Measurements from ENCODE around the gene OMP.
"Not testable (repeated sequence)": the region's sequence is repeated elsewhere in the genome, so short reads cannot be mapped to it uniquely, and the experiment has no call there.

OMP gene, protein sequence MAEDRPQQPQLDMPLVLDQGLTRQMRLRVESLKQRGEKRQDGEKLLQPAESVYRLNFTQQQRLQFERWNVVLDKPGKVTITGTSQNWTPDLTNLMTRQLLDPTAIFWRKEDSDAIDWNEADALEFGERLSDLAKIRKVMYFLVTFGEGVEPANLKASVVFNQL

DNA sequence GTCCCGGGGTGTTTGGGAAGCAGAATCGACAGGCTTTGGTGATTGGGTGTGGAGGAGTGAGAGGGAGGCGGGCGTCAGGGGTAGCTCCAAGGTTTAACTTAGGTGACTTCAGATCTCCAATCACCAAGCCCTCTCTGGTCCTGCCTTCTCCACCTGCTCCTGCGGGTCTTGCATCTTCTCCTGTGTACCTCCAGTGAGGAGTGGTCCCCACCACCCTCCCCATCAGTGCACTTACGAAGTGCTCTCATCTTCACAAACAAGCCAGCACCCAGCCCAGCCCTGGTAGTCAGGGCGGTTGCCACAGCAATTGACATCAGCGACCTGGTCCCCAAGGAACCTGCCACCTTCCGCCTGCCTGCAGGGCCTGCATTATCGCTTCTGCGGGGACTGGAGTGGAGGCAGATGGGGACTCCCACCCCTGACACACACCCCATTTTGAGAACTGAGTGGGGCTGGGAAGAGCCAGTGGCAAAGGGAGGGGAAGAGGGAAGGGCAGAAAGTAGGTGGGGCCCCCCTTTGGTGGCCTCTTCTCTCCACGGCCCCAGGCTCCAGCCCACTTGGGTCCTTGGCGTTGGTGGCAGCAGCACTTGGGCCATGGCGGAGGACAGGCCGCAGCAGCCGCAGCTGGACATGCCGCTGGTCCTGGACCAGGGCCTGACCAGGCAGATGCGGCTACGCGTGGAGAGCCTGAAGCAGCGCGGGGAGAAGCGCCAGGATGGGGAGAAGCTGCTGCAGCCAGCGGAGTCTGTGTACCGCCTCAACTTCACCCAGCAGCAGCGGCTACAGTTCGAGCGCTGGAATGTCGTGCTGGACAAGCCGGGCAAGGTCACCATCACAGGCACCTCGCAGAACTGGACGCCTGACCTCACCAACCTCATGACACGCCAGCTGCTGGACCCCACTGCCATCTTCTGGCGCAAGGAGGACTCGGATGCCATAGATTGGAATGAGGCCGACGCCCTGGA lies at the start of gene OMP:
Gene OMP (plus strand): TSS at position 595 of the 965 bp plus-strand sequence. CDS start 0 bp downstream, at position 595.
- DNase-seq (ENCODE audit: low read depth): no peak

DNA sequence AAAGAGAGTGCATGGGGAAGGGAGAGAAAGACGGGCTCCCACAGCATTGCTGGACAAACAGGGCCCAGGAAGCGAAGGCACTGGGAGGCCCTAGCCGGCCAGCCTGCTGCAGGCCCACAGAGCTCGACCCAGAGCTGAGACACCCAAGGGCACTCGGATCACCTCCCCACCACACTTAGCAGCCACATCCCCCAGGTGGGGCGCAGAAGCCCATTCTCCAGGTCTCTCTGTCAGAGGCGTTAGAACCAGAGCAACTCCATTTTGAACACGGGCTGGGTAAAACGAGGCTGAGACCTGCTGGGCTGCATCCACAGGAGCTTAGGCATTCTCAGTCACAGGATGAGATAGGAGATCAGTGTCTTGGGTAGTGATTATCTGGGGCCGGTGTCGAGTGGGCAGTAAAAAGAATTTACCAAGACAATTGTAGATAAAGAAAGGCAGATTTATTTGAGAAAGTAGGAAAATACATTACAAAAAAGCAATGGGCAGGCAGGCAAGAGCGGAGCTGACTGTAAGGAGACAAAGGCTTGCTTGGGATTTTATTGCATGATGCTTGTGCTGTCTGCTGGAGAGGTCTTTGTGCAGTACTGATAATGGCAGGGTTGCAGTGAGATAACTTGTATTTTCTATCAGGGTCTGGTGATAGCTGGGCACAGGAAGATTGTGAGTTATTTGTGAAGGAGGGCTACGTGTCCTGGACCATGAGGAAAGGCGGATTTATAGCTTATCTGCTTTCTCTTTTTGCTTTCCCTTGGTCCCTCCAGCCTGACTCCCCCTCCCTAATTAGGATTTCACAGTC lies 49.2 kb upstream of the OMP start:
- DNase-seq (ENCODE audit: low read depth): no peak

DNA sequence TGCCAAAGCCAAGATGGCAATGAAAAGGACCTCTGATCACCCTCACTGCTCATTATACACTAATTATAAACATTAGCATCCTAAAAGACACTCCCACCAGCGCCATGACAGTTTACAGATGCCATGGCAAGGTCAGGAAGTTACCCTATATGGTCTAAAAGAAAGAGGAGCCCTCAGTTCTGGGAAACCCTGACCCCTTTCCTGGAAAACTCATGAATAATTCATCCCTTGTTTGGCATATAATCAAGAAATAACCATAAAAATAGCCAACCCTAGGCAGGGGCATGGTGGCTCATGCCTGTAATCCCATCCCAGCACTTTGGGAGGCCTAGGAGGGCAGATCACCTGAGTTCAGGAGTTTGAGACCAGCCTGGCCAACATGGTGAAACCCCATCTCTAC lies 48.6 kb upstream of the OMP start:
- DNase-seq (ENCODE audit: low read depth): no peak

DNA sequence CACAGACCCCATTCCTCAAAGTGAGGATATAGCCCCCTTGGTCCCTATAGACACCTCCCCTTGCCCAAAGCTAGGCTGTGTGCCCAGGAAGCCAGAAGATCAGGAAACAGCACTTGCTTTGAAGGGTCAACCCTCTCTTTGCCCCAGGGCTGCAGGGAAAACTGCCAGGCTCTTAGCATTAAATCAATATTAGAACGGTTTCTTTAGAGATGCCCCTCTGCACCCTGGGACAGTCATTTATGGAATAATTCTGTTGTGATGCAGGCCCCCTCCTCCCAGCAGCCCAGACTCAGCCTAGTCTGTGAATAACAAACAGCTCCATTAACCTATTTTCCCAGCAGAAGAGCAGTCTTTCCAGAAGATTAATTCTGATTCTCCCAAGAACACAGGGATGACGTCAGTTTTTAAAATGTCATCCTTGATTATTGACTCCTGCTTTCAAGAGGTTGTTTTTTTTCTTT lies 47.5 kb upstream of the OMP start:
- no peak for DNase-seq (ENCODE audit: low read depth)

DNA sequence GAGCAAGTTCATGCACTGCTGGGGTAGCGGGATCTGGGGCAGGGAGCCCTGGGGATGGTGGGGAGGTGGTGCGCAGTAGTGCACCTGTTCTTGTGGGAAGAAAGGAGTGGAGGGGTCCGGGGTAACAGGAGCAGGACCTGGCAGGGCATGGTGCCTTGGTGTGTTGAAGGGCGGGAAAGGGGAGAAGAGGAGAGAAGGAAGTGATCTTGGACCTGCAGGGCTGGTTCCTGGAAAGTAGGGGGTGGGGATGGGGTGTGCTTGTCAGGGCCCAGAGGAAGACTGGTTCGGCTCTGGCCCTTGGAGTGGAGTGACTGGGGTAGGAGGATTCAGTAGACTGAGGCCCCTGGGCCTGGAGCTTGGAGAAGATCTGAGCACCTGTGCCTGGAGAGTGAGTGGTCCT lies 46.7 kb upstream of the OMP start:
- no peak for DNase-seq (ENCODE audit: low read depth)

DNA sequence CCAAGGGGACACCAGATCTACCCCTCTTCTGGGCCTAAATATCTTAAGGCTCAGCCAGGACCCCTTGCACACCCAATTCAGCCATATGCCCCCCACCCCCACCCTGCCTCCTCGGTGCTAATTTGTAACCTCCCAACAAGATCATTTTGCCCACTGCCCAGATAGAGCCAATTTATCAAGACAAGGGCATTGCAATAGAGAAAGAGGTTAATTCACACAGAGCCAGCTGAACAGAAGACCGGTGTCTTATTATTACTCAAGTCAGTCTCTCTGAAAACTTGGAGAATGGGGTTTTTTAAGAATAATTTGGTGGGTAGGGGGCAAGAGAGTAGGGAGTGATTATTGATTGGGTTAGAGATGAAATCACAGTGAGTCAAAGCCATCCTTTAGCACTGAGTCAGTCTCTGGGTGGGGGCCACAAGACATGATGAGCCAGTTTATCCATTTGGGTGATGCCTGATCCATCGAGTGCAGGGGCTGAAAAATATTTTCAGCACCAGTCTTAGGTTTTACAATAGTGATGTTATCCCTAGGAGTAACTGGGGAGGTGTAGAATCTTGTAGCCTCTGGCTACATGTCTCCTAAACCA lies 45.7 kb upstream of the OMP start:
- no peak for DNase-seq (ENCODE audit: low read depth)

DNA sequence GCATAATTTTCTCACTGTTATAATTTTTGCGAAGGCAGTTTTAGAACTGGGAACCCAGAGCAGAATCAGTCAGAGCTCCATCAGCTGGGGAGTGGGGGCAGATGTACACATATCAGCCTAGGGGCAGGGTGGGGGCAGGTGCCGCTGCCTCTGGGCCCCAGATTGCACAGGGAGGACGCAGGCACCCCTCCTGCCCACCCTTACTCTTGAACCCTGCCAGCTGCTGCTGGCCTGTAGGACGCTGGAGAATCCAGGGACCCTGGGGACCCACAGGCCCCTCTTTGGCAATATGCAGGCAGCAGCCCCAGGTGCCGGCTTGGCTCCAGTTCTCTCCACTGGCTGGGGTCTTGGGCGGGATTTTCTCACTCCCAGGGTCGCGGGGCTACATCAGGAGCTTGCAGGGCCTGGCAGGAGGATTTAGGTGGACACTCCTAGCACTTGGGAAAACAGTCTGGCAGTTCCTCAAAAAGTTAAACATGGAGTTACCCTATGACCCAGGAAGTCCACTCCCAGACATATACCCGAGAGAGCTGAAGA lies 44.6 kb upstream of the OMP start:
- no peak for DNase-seq (ENCODE audit: low read depth)

DNA sequence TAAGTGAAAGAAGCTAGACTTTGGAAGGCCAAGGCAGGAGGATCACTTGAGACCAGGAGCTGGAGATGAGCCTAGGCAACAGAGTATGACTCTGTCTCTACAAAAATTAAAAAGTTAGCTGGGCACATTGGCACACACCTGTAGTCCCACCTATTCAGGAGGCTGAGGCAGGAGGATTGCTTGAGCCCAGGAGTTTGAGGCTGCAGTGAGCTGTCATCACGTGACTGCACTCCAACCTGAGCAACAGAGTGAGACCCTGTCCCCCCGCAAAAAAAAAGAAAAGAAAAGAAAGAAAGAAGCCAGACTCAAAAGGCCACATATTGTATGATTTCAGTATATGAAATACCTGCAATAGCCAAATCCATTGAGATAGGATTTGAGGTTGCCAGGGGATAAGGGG lies 43.7 kb upstream of the OMP start:
- no peak for DNase-seq (ENCODE audit: low read depth)

DNA sequence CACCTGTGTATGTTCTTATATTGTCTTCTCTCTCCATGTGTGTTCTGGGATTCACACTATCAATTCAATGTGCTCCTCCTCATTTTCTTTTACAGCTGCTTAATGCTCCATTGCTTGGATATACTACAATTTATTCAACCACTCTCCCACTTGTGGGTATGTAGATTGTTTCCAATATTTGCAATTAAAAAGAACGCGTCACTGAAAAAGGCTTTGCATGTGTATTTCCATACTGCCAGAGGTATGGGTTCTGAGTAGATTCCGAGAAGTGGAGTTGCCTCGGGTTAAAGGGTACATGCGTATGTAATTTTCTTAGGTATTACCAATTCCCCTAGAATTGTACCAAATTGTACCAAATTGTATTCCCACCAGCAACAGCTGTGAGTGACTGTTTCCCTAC lies 42.8 kb upstream of the OMP start:
- DNase-seq (ENCODE audit: low read depth): no peak

DNA sequence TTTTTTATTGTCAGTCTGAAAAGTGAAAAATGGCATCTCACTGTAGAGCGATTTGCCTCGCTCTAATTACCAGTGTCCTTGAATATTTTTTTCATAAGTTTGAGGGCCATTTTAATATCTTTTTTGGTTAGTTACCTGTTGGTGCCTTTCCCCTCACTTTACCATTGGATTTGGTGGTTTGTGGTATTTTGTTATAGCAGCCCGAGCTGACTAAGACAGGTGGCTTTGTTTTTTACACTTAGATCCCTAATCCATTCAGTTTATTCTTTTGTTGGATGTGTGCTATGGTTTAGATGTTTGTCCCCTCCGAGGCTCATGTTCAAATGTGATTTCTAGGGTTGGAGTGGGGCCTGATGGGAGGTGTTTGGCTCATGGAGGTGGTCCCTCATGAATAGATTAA lies 42.4 kb upstream of the OMP start:
- DNase-seq (ENCODE audit: low read depth): no peak

DNA sequence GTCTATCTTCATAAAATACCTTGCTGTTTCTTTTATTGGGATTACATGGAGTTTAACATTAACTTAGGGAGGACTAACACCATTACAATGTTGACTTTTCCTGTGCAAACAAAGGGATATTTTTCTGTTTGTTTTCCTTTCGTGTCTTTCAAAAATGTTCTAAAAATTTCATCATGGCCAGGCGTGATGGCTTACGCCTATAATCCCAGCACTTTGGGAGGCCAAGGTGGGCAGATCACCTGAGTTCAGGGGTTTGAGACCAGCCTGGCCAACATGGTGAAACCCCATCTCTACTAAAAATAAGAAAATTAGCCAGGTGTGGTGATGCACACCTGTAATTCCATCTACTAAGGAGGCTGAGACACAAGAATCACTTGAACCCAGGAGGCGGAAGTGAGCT lies 41.4 kb upstream of the OMP start:
- DNase-seq (ENCODE audit: low read depth): not testable (repeated sequence)

DNA sequence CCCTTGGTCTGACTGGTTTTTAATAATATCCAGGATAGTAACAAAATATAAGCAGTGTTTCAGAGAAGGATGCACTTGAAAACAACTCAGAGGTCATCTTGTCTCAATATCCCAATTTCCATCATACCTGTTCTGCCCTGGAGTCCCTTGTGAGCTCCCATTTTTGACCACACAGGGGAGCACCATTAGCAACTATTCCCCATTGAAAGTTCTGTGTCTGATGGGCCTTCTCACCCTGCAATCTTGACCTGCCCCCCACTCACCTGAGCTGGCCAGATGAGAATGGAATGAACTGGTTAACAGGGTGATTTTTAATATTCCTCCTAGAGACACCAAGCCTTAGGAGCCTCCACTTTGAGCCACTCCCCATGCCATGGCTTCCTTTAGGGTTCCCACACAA lies 39.7 kb upstream of the OMP start:
- no peak for DNase-seq (ENCODE audit: low read depth)

DNA sequence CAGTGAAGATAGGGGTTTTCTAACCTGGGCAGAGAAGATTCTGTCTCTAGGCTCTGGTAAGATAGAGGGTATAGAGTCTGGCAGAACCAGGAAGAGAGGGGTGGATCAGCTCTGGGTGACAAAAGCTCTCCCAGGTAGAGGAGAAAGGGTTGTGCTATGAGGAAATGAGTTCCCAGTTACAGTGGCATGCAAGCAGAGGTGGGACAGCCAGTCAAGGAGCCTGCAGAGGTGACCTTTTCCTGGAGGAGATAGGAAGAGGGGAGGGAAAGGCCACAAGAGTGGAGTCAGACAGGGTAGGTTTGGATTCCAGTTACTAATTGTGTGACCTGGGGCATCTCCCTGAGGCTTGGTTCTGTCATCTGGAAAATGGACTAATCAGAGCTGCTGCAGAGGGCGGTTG lies 39.2 kb upstream of the OMP start:
- no peak for DNase-seq (ENCODE audit: low read depth)

DNA sequence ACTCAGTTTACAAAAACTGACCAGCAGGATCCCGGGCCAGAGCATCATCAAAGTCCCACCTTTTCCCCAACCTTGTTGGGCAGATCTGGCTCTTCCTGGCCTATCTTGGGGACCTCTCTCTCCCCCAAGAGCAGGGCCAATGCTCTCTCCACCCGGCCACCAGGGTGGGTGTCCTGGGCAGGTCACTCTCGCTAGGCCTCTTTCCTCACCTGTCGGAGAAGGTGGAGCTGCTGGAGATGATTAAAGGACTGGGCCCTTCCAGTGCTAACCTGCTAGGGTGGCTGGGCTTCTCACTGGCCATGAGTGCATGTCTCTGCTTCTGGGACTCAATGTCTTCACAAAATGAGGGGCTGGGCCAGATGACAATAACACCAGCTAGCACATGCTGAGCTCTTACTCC lies 38.8 kb upstream of the OMP start:
- DNase-seq (ENCODE audit: low read depth): no peak

DNA sequence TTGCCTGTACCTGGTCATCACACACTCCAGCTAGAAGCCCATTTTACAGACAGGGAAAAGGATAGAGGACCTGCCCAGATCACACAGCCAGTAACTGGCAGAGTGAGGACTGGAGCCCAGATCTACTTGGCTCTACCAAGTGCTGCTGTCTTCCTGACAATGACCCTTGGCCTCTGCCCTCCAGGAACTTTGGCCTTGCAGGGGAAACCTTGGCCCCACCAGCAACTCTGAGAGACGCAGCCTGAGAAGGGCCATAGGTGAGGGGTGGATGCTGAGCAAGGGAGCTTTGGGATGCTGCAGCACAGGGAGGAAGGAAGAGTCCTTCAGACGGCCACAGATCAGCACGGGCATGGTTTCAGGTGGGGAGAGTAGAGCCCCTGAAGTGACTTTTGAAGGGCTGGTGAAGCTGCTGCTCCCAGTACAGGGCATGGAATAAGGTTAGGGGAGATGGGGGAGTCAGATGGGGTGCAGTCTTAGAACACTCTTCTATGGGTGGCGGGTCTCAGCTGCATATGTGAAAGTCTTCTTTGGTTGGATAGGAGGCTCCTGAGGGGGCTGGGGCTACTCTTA lies 37.9 kb upstream of the OMP start:
- no peak for DNase-seq (ENCODE audit: low read depth)

DNA sequence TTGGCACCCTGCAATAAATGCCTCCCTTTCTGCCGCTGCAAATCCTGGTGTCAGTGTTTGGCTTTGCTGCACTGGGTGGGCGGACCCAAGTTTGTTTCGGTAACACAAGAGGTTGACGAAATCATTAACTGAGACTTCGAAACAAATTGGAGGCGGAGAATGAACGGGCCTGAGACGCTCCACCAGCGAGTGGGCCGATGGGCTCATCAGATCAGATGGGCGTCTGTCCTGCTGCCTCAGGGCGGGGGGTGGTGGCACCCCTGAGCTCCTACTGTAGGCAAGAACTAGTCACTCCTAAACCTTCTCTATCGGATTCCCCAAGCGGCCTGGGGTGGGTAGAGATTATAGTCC lies 36.8 kb upstream of the OMP start:
- no peak for DNase-seq (ENCODE audit: low read depth)

DNA sequence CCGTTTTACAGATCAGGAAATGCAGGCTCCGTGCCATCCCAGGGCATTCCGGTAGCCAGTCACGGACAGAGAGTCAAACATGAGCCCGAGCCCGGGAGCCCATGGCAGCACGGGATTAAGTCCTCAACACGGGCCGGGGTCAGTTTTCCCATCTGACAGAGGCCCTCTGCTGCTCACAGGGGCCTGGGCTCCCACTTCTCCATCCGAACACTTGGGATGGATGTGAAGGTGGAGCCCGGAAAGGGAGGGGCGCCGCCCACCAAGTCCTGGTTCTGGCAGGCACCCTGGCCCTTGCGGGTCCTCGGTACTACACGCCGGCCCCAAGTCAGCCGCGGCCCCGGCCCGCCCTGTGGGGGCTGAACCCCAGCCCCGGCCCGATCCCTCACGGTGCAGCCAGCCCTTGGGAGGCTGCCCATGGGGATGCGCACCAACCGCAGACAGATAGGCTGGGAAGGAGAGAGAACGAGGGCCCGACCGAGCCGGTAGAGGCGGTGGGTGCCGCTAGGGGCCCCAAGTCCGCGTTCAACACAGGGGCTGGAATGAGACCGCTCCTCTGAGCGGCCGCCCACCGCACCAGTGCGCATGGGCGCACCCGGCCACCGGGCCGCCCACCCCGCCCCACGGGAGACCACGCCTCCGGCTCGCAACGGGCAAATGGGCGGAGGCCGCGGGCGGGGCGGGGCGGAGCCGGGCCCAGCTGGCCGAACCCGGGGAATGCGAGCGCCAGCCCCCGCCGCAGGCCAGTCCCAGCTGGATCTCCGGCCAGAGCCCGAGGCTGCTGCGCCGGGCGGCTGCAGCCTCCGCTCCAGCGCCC lies 36.2 kb upstream of the OMP start, which contains the start of gene CAPN5:
Gene CAPN5 (plus strand): TSS at position 743 of the 814 bp plus-strand sequence. CDS start 17,916 bp downstream, outside the sequence.
- DNase-seq (ENCODE audit: low read depth): peak; percentile 73

DNA sequence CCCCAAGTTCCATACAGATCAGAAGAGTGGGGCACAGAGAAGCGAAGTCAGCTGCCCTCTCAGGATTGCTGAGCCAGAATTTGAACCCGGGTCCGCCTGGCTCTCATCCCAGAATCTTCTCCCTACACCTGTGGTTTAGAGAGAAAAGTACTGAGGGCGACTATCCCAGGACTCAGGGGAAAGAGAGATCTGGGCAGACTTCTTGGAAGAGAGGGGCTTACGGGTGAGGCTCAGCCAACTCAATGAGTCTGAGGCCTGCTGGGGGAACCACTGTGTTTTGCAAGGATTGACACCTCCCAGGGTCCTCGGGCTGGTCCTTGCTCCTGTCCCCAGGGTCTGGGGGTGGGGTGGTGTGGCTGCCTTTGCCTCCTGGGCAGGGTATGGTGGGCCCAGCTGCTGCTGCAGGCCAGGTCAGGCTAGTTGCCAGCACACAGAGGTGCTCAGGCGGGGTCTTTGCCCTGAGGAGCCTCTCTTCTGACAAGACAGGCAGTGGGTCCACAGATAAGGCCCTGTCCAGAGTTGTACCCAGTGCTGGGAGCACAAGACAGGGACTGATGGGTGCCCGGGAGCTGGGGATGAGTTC lies 34.7 kb upstream of the OMP start:
- no peak for DNase-seq (ENCODE audit: low read depth)

DNA sequence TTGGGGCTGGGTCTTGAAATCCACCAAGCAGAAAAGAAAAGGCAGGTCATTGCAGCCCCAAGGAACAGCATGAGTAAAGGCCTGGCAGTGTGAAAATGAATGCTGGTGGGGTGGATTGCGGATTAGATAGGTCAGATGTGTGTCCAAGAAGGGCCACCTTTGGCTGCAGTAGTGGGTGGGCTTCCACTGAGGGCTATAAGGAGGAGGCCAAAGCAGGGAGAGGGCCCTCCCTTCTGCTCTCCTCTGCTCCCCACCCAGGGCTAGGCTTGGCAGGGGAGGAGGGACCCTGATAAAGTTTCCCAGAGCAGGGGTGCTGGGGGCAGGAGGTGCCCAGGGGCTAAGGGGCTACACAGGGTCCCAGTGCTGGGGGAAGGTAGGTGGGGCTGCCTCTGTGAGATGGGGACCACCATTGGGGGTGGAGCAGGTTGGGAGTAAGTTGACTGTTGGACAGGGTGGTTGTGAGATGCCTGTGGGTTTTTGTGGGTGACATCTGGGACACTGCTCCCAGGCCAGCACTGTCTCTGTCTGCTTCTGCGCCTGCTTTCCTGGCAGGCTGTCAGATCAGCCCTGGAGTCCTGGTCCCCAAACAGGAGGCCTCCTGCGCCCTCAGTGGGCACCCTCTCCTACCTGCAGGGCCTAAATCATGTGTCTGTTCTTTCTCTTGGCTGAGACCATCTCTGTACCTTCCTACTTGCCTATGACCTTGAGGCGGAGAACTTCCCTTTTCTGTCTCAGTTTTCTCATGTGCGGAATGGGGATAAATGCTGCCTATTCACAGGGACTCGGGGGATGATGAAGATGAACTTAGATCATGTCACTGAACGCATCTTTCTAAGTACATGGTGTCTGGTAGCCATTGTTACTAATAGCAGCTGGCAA lies 33.9 kb upstream of the OMP start:
- no peak for DNase-seq (ENCODE audit: low read depth)

Measured in HS-27A (cell line).